Globus pallidus (tissue), 1 donor: ENCODE data around the gene EEFSEC.

Experiments used
- DNase-seq: peaks from one replicate; pipeline ENCODE4 v3.0.0-alpha.2; 2015; ENCODE audit warnings: low spot score

EEFSEC gene

GRCh38 chr3:128427175-128427857, 274.0 kb downstream of the EEFSEC start:
- DNase-seq, result no peak

GRCh38 chr3:128427872-128428822, 274.9 kb downstream of the EEFSEC start:
- DNase-seq, result no peak

GRCh38 chr3:128429275-128429674, 276.0 kb downstream of the EEFSEC start:
- DNase-seq, result no peak

GRCh38 chr3:128429751-128430150, 276.5 kb downstream of the EEFSEC start:
- no peak for DNase-seq

- no peak for DNase-seq
Measured at GRCh38 chr3:128430301-128430700, 277.0 kb downstream of the EEFSEC start.

GRCh38 chr3:128430731-128431130, 277.4 kb downstream of the EEFSEC start:
- no peak for DNase-seq

- no peak for DNase-seq
Measured at GRCh38 chr3:128431803-128432300, 278.6 kb downstream of the EEFSEC start.

- no peak for DNase-seq
Measured at GRCh38 chr3:128432301-128432970, 279.2 kb downstream of the EEFSEC start.

- no peak for DNase-seq
Measured at GRCh38 chr3:128432971-128433836, 279.9 kb downstream of the EEFSEC start.

DNA sequence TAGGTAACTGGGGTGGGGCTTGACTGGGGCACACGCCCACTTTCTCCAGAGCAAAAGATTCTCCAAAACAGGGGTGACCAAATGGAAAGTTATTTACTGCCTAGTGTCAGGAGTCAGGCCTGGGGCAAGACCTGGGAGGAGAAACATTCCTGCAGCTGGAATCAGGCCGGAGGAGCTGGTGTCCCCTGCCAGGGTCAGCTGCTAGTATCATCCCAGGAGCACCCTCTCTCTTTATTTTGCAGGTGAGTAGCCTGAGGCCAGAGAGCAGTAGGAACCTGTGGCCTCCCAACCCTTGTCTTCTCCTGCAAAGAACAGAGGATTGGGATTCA, 280.5 kb downstream of the EEFSEC start:
- no peak for DNase-seq

- DNase-seq, result no peak
Measured at GRCh38 chr3:128434524-128434923, 281.2 kb downstream of the EEFSEC start.

DNA sequence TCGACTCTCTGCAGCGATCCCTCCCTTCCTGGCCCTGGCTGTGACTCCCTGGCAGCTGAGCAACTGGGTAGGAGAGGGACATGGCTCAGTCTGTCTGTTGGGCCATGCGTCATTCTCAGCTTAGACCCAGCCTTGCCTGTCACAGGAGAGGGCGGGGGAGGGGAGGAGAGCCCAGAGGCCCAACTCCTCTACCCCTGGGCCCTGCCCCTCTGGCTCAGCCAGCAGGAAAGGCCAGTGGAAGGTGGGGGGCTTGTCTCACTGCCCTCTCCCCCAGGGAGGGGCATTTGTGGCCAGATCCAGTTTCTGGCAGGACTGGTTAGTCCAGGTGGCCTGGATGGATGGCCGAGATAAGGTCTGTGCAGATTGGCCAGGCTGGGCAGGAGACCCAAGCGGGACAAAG, 281.8 kb downstream of the EEFSEC start:
- no peak for DNase-seq

- no peak for DNase-seq
Measured at GRCh38 chr3:128435561-128435960, 282.3 kb downstream of the EEFSEC start.

GRCh38 chr3:128436214-128436613, 282.9 kb downstream of the EEFSEC start:
- no peak for DNase-seq

- DNase-seq, result no peak
Measured at GRCh38 chr3:128438488-128439072, 285.3 kb downstream of the EEFSEC start.

- no peak for DNase-seq
Measured at GRCh38 chr3:128439226-128439625, 285.9 kb downstream of the EEFSEC start.

- DNase-seq, result no peak
Measured at GRCh38 chr3:128442070-128442469, 288.8 kb downstream of the EEFSEC start.

DNA sequence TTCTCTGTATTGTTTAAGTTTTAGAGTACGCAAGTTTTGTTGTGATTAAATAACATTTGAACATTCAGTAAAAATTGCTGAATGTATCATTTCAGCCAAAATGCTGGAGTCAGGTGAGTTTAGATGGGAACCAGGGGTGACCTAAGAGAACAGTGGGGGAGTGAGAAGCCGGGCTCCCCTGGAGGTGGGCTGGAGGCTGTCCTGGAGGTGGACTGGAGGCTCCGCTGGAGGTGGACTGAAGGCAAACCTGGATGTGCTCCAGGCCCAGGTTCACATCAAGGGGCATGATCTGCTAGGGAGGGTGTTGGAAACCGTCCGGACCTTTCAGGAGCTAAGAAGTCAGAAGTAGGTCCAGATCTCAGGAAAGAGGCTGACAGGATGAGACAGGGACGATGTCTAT, 289.7 kb downstream of the EEFSEC start:
- no peak for DNase-seq

GRCh38 chr3:128443771-128444170, 290.5 kb downstream of the EEFSEC start:
- no peak for DNase-seq

- no peak for DNase-seq
Measured at GRCh38 chr3:128445357-128445756, 292.1 kb downstream of the EEFSEC start.

DNA sequence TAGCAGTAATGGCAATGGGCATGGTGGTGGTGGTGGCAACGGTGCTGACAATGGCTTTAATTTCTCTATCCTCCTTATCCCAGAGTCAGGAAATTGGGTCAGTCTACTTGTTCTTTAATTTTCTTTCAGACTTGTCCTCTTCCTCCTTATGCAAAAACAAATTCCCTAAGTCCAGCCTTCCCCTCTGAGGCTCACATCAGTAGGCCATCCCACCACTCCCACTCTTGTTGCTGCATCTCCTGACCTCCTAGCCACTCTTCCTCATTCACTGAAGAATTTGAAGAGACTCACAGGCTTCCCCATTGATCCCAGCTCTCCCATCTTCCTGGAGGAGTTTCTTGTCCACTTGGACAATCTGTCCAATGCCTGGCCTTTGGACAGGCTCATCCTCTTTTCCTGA, 293.5 kb downstream of the EEFSEC start:
- DNase-seq, result no peak
